ENCODE results near the gene ANKRD60. TPM values are rescaled to one million over a fixed set of nuclear protein-coding genes. Genes with fewer than 3 reads are reported as not detected.

The ANKRD60 gene
- total RNA-seq, 1 donor from 2014 or later: not detected

DNA sequence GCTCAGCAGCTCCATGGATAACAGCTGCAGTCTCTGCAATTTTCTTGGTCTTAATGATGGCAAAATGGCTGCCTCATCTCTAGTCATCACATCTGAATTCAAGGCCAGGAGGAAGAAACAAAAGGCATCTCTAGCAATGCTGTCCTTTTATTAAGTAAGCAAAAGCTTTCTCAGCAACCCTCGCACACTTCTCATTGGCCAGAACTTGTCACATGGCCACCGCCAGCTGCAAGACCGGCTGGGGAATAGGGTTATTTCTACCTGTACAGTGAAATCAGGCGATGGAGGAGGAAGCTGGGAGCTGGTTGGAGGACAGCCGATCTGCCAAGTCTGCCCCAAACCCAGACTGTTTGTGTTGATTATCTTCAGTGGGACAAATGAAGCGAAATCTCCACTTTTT is 33.4 kb downstream of the ANKRD60 start:
- Mint-ChIP-seq H3K4me3 (ENCODE audit: low read depth) (no peak overlapping the region), H3K36me3 (ENCODE audit: low read depth) (no peaks in the 10 kb centered on the region), H3K9me3 (peaks cover 6% of the 10 kb centered on the region), H3K27me3 (ENCODE audit: low read depth) (no peaks in the 10 kb centered on the region), H3K27ac (no peak overlapping the region), H3K4me1 (ENCODE audit: low read depth) (no peaks in the 10 kb centered on the region)
- DNase-seq (ENCODE audit: low spot score): no peak
- intact Hi-C loops (cut with micrococcal nuclease): no loop called here

- no peaks in the 10 kb centered on the region for H3K27me3 Mint-ChIP-seq (ENCODE audit: low read depth)
- no peak for DNase-seq (ENCODE audit: low spot score)
These were observed 34.2 kb downstream of the ANKRD60 start for GRCh38 chr20:58194175-58194791.

DNA sequence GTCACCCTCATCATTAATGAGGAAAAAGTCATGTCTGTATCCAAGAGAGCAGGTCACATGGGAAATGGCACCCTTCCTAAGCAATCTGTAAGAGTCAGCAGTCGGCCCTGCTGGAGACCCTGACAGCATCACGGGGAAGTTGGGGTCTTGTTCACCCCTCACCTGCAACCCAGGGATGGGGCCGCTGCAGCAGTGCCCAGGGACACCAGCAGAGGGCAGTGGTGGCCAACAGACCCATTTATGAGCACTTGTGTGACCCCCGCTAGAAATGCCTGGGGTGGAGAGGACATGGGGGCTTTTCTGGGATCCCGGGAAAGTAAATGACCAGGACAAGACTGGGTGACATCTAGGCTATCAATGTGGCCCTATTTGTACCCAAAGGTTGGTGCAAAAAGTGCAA is 35.9 kb downstream of the ANKRD60 start:
- Mint-ChIP-seq H3K36me3 (ENCODE audit: low read depth) (no peaks in the 10 kb centered on the region), H3K4me3 (ENCODE audit: low read depth) (no peak overlapping the region), H3K27me3 (ENCODE audit: low read depth) (peaks cover 3% of the 10 kb centered on the region), H3K27ac (no peak overlapping the region), H3K9me3 (peaks cover 6% of the 10 kb centered on the region), H3K4me1 (ENCODE audit: low read depth) (no peaks in the 10 kb centered on the region)
- intact Hi-C loops (cut with micrococcal nuclease): loop anchor here (1.0 kb wide), 1 partner anchor 17 kb away; no protein-coding TSS in a partner anchor
- DNase-seq (ENCODE audit: low spot score): peak; percentile 14

More at GRCh38 chr20:58194175-58194791, 34.2 kb downstream of the ANKRD60 start:
- H3K9me3 Mint-ChIP-seq: peaks cover 6% of the 10 kb centered on the region
- H3K4me3 Mint-ChIP-seq (ENCODE audit: low read depth): no peak overlapping the region
- H3K36me3 Mint-ChIP-seq (ENCODE audit: low read depth): no peaks in the 10 kb centered on the region
- H3K27ac Mint-ChIP-seq: no peak overlapping the region
- H3K4me1 Mint-ChIP-seq (ENCODE audit: low read depth): no peaks in the 10 kb centered on the region
- intact Hi-C loops (cut with micrococcal nuclease): no loop called here

DNA sequence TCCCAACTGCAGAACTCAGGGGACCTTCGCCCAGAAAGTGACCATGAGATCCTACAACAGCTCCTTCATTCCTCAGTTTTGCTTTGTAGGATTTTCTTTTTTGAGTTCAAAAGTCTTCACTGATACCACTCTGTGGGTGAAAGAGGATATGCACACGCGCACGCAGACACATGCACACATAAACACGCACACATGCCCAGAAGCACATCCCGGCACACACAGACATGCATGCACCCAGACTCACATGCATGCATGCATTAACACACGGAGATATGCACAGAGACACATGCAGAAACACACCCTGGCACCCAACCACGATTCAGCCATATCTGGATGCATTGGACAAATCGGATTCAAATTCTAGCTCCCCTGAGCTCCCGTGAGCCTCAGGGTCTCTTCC is 36.4 kb downstream of the ANKRD60 start:
- no peak for DNase-seq (ENCODE audit: low spot score)
- Mint-ChIP-seq H3K9me3 (peaks cover 6% of the 10 kb centered on the region), H3K4me3 (ENCODE audit: low read depth) (no peak overlapping the region), H3K4me1 (ENCODE audit: low read depth) (no peaks in the 10 kb centered on the region), H3K36me3 (ENCODE audit: low read depth) (no peaks in the 10 kb centered on the region), H3K27ac (no peak overlapping the region), H3K27me3 (ENCODE audit: low read depth) (peaks cover 3% of the 10 kb centered on the region)
- intact Hi-C loops (cut with micrococcal nuclease): loop anchor here (1.0 kb wide), 1 partner anchor 17 kb away; no protein-coding TSS in a partner anchor

- Mint-ChIP-seq H3K4me3 (ENCODE audit: low read depth) (no peak overlapping the region), H3K36me3 (ENCODE audit: low read depth) (no peaks in the 10 kb centered on the region), H3K27ac (no peak overlapping the region), H3K27me3 (ENCODE audit: low read depth) (peaks cover 3% of the 10 kb centered on the region), H3K4me1 (ENCODE audit: low read depth) (no peaks in the 10 kb centered on the region), H3K9me3 (peaks cover 4% of the 10 kb centered on the region)
- intact Hi-C loops (cut with micrococcal nuclease): no loop called here
- DNase-seq (ENCODE audit: low spot score): no peak
These were observed 39.9 kb downstream of the ANKRD60 start for GRCh38 chr20:58188527-58188926.

DNA sequence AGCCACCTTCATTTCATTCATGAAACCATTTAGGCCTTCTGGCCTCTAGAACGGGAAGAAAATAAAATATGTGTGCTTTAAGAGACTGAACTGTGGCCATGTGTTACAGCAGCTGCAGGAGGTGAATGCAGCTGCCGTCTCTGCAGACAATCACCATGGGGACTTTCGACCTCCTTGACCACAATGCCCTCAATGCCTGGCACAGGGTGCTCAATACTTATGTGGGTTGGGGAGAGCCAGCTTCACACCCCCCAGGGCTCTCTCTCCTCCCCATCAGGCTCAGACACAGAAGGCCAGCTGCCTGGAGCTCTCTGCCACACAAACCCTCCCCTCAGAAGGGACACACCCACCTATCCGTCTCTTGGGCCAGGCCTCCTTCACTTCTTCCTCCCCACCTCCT is 43.5 kb downstream of the ANKRD60 start:
- Mint-ChIP-seq H3K4me1 (ENCODE audit: low read depth) (no peaks in the 10 kb centered on the region), H3K4me3 (ENCODE audit: low read depth) (no peak overlapping the region), H3K36me3 (ENCODE audit: low read depth) (no peaks in the 10 kb centered on the region), H3K27me3 (ENCODE audit: low read depth) (peaks cover 8% of the 10 kb centered on the region), H3K9me3 (peaks cover 4% of the 10 kb centered on the region), H3K27ac (no peak overlapping the region)
- DNase-seq (ENCODE audit: low spot score): no peak
- intact Hi-C loops (cut with micrococcal nuclease): no loop called here

DNA sequence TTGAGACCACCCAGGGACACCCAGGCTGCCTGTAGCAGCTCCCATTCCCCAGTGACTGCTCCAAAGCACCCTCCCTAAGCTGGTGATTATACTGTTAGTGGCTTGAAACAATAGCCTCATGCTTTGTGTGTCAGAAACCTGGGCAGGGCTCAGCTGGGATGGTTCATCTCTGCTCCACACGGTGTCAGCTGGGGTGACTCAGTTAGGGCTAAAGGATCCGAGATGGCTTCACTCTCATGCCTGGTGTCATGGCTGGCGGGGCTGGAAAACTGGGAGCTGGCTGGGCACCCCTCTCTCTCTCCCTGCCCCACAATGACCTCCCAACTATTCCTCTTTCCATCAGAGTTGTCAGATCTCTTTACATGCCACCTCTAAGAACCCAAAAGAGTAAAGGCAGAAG is 44.4 kb downstream of the ANKRD60 start:
- intact Hi-C loops (cut with micrococcal nuclease): no loop called here
- Mint-ChIP-seq H3K4me3 (ENCODE audit: low read depth) (no peak overlapping the region), H3K9me3 (peaks cover 4% of the 10 kb centered on the region), H3K27me3 (ENCODE audit: low read depth) (peaks cover 8% of the 10 kb centered on the region), H3K27ac (no peak overlapping the region), H3K36me3 (ENCODE audit: low read depth) (no peaks in the 10 kb centered on the region), H3K4me1 (ENCODE audit: low read depth) (no peaks in the 10 kb centered on the region)
- DNase-seq (ENCODE audit: low spot score): no peak

- peaks cover 4% of the 10 kb centered on the region for H3K9me3 Mint-ChIP-seq
- DNase-seq (ENCODE audit: low spot score): no peak
- H3K36me3 Mint-ChIP-seq (ENCODE audit: low read depth): no peaks in the 10 kb centered on the region
- H3K27ac Mint-ChIP-seq: no peak overlapping the region
- peaks cover 7% of the 10 kb centered on the region for H3K27me3 Mint-ChIP-seq (ENCODE audit: low read depth)
- H3K4me3 Mint-ChIP-seq (ENCODE audit: low read depth): no peak overlapping the region
- no peaks in the 10 kb centered on the region for H3K4me1 Mint-ChIP-seq (ENCODE audit: low read depth)
- intact Hi-C loops (cut with micrococcal nuclease): no loop called here
These were observed 45.8 kb downstream of the ANKRD60 start for GRCh38 chr20:58182521-58183140.

DNA sequence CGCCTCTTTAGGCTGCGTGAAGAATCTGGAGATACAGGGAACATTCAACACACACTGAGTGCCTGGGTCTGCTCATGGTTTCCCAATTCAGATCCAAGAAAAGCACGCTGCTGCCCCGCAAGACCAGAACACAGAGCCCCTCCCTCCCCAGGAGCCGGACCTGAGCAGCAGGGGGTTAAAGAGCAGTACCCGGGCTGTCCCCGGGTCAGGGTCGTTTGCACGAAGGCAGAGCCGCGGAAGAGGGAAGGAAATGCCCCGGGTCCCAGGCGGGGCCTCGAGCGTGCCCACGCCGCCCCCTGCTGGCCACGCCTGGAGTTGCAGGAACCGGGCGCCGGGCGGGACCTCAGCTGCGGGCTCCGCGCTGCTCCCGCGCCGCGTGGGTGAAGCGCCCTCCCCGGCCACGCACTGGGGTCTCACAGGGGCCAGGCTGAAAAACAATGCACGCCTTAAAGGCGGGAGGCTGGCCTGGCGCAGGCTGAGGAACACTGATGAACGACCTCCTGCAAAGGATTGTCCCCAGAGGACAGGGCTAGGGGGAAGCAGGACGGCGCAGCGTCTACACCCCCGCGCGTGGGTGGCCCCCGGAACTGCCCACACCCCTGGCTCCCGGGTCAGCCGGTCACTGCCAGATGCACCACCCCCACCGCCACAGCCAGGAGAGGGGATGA is 48.9 kb downstream of the ANKRD60 start:
- intact Hi-C loops (cut with micrococcal nuclease): loop anchor here (1.0 to 2.0 kb wide), 2 partner anchors 525 to 583 kb away; no protein-coding TSS in a partner anchor
- Mint-ChIP-seq H3K9me3 (peaks cover 2% of the 10 kb centered on the region), H3K36me3 (ENCODE audit: low read depth) (no peaks in the 10 kb centered on the region), H3K27me3 (ENCODE audit: low read depth) (peaks cover 8% of the 10 kb centered on the region), H3K27ac (no peak overlapping the region), H3K4me3 (ENCODE audit: low read depth) (peak overlapping the region; percentile 45), H3K4me1 (ENCODE audit: low read depth) (no peaks in the 10 kb centered on the region)
- peak; percentile 60 for DNase-seq (ENCODE audit: low spot score)

DNA sequence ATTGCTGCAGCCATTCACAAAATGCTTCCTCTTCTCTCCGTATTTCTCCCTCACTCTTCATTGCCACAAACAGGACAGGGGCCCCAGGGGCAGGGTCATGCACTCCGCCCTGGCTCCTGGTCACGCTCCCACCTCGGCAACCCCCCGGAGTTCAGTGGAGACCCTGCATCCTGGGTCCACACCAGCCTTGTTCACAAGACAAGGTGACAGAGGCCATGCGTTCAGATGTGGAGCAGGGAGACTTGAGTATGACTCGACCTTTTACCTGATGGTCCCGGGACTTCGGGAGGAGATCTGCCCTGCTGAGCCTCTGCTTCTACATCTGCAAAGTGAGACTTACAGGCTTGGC is 49.4 kb downstream of the ANKRD60 start:
- H3K4me3 Mint-ChIP-seq (ENCODE audit: low read depth): no peak overlapping the region
- intact Hi-C loops (cut with micrococcal nuclease): loop anchor here (1.0 to 2.0 kb wide), 2 partner anchors 525 to 582 kb away; no protein-coding TSS in a partner anchor
- H3K9me3 Mint-ChIP-seq: no peaks in the 10 kb centered on the region
- H3K27me3 Mint-ChIP-seq (ENCODE audit: low read depth): peaks cover 11% of the 10 kb centered on the region
- no peaks in the 10 kb centered on the region for H3K36me3 Mint-ChIP-seq (ENCODE audit: low read depth)
- no peak overlapping the region for H3K27ac Mint-ChIP-seq
- no peaks in the 10 kb centered on the region for H3K4me1 Mint-ChIP-seq (ENCODE audit: low read depth)
- DNase-seq (ENCODE audit: low spot score): no peak

DNA sequence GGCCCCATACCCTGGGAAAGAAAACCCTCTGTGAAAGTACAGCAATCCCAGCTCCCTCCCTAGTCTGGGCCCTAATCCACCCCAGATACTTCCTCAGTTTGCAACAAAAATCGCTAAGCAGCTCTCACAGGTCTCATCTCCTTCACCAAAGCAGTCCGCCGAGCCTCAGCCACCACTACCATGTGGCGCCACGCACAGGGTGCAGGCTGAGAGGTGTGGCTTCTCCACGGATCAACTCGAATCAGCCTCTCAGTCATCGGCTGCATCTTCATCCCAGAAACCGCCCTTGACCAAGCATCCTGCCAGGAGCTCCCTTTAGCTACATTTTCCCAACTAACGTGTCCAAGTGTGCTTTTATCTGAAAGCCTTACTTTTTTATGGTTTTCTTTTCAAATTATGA is 50.7 kb downstream of the ANKRD60 start:
- Mint-ChIP-seq H3K27me3 (ENCODE audit: low read depth) (peaks cover 11% of the 10 kb centered on the region), H3K4me3 (ENCODE audit: low read depth) (no peak overlapping the region), H3K36me3 (ENCODE audit: low read depth) (no peaks in the 10 kb centered on the region), H3K4me1 (ENCODE audit: low read depth) (no peaks in the 10 kb centered on the region), H3K27ac (no peak overlapping the region), H3K9me3 (no peaks in the 10 kb centered on the region)
- no peak for DNase-seq (ENCODE audit: low spot score)
- intact Hi-C loops (cut with micrococcal nuclease): loop anchor here (2.0 kb wide), 1 partner anchor 581 kb away; no protein-coding TSS in a partner anchor

- Mint-ChIP-seq H3K4me1 (ENCODE audit: low read depth) (peaks cover 6% of the 10 kb centered on the region), H3K36me3 (ENCODE audit: low read depth) (no peaks in the 10 kb centered on the region), H3K27ac (no peak overlapping the region), H3K27me3 (ENCODE audit: low read depth) (peaks cover 6% of the 10 kb centered on the region), H3K4me3 (ENCODE audit: low read depth) (no peak overlapping the region), H3K9me3 (no peaks in the 10 kb centered on the region)
- intact Hi-C loops (cut with micrococcal nuclease): no loop called here
- DNase-seq (ENCODE audit: low spot score): no peak
These were observed 52.6 kb downstream of the ANKRD60 start for GRCh38 chr20:58175836-58176235.

DNA sequence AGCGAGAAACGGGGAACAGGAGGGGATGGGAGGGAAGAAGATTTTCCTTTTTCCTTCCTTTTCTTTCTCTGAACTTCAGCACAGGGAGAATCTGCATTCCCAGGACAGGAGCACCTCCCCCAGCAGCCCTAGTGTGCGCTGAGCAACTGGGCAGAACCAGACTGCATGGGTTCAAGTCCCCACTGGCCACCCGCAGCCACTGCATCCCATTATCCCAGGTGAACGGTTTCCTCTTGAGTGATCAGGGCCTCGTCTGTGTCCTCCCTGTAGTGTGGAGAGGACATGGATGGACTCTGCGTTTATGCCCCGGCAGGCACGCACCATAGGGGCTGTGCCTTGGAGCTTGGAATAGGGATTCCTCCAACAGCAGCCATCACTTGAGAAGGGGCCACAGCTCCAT is 53.0 kb downstream of the ANKRD60 start:
- Mint-ChIP-seq H3K36me3 (ENCODE audit: low read depth) (no peaks in the 10 kb centered on the region), H3K27ac (no peak overlapping the region)

More for the DNA sequence above, 53.0 kb downstream of the ANKRD60 start:
- intact Hi-C loops (cut with micrococcal nuclease): no loop called here
- no peak overlapping the region for H3K4me3 Mint-ChIP-seq (ENCODE audit: low read depth)
- H3K4me1 Mint-ChIP-seq (ENCODE audit: low read depth): peaks cover 6% of the 10 kb centered on the region
- DNase-seq (ENCODE audit: low spot score): no peak
- H3K27me3 Mint-ChIP-seq (ENCODE audit: low read depth): peaks cover 6% of the 10 kb centered on the region
- H3K9me3 Mint-ChIP-seq: no peaks in the 10 kb centered on the region

Data from activated T-helper 2 cell treated with anti-CD3 and anti-CD28 coated beads, Interferon-gamma antibody, Interleukin-2, Interleukin-4, amounts not matched to agents 10 μg/mL and 5 μg/mL and 100 μg/mL, durations not matched to agents 14 hours and 24 hours and 36 hours (primary cell).